Stimulated activated memory B cell treated with anti-CD40 and anti-IgM and Interleukin-4, amounts not matched to agents 10 μg/mL and 1 μg/mL and 100 μg/mL, for 72 hours (primary cell): ENCODE results near the gene FER.

Source experiments
- ATAC-seq: fragments of 150-1000 bp; cut with Tn5 transposase; 2 replicates; pipeline ENCODE4 v1.10.0; 2021
- H3K27ac Mint-ChIP-seq: one replicate; pipeline ENCODE4 v1.8.0; 2022; ENCODE audit warnings: mild to moderate bottlenecking, mixed read lengths
- H3K27me3 Mint-ChIP-seq: one replicate; pipeline ENCODE4 v1.8.0; 2022; ENCODE audit warnings: mixed read lengths
- H3K36me3 Mint-ChIP-seq: one replicate; pipeline ENCODE4 v1.8.0; 2022; ENCODE audit warnings: mixed read lengths
- H3K4me1 Mint-ChIP-seq: one replicate; pipeline ENCODE4 v1.8.0; 2022; ENCODE audit warnings: mixed read lengths
- H3K4me3 Mint-ChIP-seq: one replicate; pipeline ENCODE4 v1.8.0; 2022; ENCODE audit warnings: mild to moderate bottlenecking, moderate library complexity, mixed read lengths
- H3K9me3 Mint-ChIP-seq: one replicate; pipeline ENCODE4 v1.8.0; 2022; ENCODE audit warnings: mixed read lengths

Gene FER

DNA sequence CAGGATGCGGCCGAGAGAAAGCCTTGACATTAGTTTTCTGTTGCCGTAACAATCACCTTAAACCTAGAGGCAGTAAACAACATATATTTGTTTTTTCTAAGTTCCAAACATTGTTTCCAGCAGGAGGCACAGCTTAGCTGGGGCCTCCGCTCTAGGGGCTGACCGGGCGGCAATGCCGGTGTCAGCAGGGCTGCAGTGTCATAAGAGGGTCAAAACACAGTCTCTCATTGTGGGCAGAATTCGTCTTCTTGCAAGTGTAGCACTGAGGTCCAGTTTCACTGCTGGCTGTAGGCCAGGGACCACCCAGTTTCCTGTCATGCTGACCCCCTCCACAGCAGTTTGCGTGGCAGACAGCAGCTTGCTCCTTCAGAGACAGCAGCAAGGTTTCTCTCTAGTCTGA lies 475.8 kb downstream of the FER start:
- H3K4me1 Mint-ChIP-seq = no peaks in the 10 kb centered on the region
- no peak for ATAC-seq
- peaks cover 6% of the 10 kb centered on the region for H3K36me3 Mint-ChIP-seq
- H3K27ac Mint-ChIP-seq = no peak overlapping the region
- H3K4me3 Mint-ChIP-seq = no peak overlapping the region
- H3K27me3 Mint-ChIP-seq = peaks cover 9% of the 10 kb centered on the region
- H3K9me3 Mint-ChIP-seq = no peaks in the 10 kb centered on the region

DNA sequence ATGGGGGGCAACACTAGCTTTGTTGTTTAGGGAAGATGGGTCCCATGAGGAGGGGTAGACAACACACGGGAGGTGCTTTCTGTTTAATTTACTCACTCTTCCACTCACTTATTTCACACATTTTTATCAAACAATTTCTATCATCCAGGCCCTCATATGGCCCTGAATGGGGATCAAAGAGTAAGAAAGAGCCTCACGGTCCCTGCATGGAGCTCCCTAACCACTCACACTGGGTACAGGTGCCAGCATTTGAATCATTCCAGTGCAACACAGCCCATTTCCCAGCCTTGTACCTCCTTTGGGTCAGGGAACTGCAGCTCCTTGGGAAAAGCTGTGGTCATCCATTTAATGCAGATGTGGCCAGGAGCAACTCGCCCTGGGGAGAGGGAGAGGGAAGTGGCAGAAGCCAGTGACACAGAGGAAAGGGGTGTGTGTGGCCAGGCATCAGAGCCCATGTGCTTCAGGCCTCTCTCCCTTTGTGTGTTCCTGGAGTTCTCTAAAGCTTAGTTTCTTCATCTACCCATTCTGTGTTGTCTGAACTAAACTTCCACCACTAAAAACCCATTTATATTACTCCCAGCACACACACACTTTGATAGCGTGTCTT lies 476.7 kb downstream of the FER start:
- ATAC-seq = no peak
- Mint-ChIP-seq H3K4me3 (no peak overlapping the region), H3K4me1 (no peaks in the 10 kb centered on the region), H3K27ac (no peak overlapping the region), H3K36me3 (no peaks in the 10 kb centered on the region), H3K27me3 (peaks cover under 1% of the 10 kb centered on the region), H3K9me3 (no peaks in the 10 kb centered on the region)

GRCh38 chr5:109225716-109226625 lies 478.3 kb downstream of the FER start:
- Mint-ChIP-seq H3K36me3 (no peaks in the 10 kb centered on the region), H3K9me3 (no peaks in the 10 kb centered on the region), H3K4me3 (no peak overlapping the region), H3K4me1 (no peaks in the 10 kb centered on the region), H3K27ac (no peak overlapping the region), H3K27me3 (no peaks in the 10 kb centered on the region)
- ATAC-seq = no peak

DNA sequence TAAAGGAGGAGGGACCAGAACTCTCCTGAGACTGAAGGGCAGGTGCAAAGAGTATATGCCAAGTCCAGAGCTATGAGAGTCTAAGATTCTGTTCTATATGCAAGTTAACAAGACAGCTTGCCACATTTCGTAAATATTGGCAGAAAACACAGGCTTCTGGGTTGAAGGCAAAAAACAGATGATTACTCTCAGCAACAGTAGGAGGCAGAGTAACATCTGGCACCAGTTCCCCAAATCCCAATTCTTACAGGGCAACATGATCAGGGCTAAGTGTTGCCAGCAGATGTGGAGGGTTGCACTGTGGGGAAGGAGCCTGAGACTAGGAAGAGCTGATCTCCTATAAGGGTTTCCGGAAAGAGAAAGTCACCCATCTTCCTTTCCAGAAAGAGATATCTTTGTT lies 482.7 kb downstream of the FER start:
- Mint-ChIP-seq H3K36me3 (no peaks in the 10 kb centered on the region), H3K9me3 (peaks cover 4% of the 10 kb centered on the region), H3K27me3 (no peaks in the 10 kb centered on the region), H3K27ac (no peak overlapping the region), H3K4me3 (no peak overlapping the region), H3K4me1 (no peaks in the 10 kb centered on the region)
- no peak for ATAC-seq

DNA sequence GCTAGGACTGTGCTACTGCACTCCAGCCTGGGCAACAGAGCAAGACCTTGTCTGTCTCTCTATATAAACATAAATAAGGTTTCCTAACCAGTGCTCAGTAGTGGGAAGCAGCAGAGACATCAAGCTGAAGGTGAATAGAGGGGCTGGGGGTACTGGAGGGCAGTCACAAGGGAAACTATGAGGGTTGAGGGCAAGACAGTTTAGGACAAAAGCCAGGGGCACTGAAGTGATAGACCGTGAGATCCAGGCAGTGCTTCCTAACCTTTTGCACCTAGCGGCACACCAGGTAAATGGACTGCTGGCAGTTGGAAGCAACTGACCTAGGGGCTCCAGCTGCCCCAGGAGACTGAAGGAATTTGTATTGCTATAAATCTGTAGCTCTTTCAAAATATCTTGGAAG lies 483.6 kb downstream of the FER start:
- H3K27me3 Mint-ChIP-seq = no peaks in the 10 kb centered on the region
- H3K9me3 Mint-ChIP-seq = peaks cover 10% of the 10 kb centered on the region
- no peak overlapping the region for H3K4me3 Mint-ChIP-seq
- H3K27ac Mint-ChIP-seq = no peak overlapping the region
- ATAC-seq = no peak
- no peaks in the 10 kb centered on the region for H3K36me3 Mint-ChIP-seq
- no peaks in the 10 kb centered on the region for H3K4me1 Mint-ChIP-seq

DNA sequence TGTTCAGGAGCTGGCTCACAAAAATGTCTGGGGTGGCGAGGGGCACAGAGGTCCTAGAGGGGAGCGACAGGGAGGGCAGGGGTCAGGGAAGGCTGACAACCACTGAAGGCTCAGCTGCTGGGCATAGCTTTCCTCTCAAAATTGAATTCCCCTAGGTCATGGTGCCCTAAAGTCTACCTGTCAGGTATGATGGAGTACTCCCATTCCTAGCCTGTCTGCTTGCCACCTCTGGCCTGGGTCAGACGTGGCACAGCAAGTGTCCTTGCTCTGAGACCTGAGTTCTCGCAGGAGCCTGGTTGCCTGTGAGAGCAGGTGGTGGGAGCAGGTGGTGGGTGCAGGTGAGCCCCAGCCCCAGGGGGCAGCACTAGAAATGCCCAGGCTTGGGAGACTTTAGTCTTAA lies 486.7 kb downstream of the FER start:
- no peak for ATAC-seq
- Mint-ChIP-seq H3K9me3 (peaks cover 11% of the 10 kb centered on the region), H3K4me1 (no peaks in the 10 kb centered on the region), H3K36me3 (no peaks in the 10 kb centered on the region), H3K27me3 (no peaks in the 10 kb centered on the region), H3K4me3 (no peak overlapping the region), H3K27ac (no peak overlapping the region)

DNA sequence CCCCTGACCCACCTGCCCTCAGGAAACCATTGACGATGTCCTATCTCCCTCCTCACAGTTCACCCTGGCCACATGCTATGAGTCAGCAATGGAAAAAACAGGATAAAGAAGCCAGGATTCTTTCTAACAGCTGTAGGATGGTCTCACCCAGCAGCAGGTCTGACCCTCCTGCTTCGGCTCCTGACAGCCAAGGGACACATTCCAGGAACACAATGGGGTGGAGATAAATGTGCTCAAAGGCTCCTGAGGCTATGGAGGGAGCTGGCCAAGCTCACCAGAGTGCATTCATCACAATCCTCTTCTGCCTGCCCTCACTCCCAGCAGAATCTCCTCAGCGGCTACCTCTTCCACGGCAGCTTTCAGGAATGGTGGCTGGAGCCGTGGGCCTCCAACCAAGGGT lies 491.8 kb downstream of the FER start:
- no peak for ATAC-seq

DNA sequence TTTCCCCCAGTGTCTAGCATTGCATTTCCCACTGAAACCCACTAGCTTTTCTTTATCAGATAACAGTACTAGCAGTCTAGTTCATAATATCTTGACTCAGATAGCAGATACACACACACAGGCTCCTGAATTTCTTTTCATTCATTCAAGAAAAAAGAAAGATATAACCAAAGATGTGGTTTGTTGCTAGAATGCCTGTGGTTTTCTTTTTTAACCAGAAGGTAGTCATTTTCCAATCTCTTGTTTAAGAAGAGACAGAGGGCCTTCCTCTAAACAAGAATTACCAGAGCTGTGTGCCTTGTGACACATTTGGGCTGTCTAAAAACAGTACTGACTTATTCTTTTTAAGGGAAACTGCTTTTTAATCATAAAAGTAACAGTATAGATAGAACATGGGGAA lies 494.8 kb downstream of the FER start:
- Mint-ChIP-seq H3K4me1 (no peaks in the 10 kb centered on the region), H3K27me3 (no peaks in the 10 kb centered on the region), H3K27ac (no peak overlapping the region), H3K9me3 (peaks cover 9% of the 10 kb centered on the region), H3K4me3 (no peak overlapping the region), H3K36me3 (peaks cover 16% of the 10 kb centered on the region)
- ATAC-seq = no peak

More for the DNA sequence above, 491.8 kb downstream of the FER start:
- H3K4me3 Mint-ChIP-seq = no peak overlapping the region
- no peaks in the 10 kb centered on the region for H3K4me1 Mint-ChIP-seq
- H3K36me3 Mint-ChIP-seq = no peaks in the 10 kb centered on the region
- H3K9me3 Mint-ChIP-seq = peaks cover 11% of the 10 kb centered on the region
- H3K27ac Mint-ChIP-seq = no peak overlapping the region
- H3K27me3 Mint-ChIP-seq = no peaks in the 10 kb centered on the region

DNA sequence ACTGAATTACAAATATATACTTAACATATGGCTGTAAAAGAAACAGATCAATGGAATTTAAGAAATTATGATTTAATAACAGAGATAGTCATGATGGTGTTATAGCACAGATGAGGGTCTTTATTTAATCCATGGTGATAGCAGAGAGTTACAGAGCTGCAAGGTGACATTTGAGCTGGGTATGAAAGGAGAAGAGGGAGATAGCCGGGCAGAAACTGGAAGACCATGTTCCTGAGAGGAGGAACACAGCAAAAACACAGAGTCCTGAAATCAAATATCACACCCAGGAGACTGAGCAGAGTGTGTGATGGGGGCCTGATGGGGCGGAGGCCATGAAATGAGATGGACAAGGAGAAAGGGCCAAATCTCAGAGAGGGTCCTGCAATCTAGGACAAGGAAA lies 498.7 kb downstream of the FER start:
- peaks cover 7% of the 10 kb centered on the region for H3K4me1 Mint-ChIP-seq
- H3K4me3 Mint-ChIP-seq = no peak overlapping the region
- ATAC-seq = no peak
- peaks cover 19% of the 10 kb centered on the region for H3K36me3 Mint-ChIP-seq
- H3K27ac Mint-ChIP-seq = no peak overlapping the region
- peaks cover 9% of the 10 kb centered on the region for H3K9me3 Mint-ChIP-seq
- H3K27me3 Mint-ChIP-seq = no peaks in the 10 kb centered on the region
